HG03520 (cell line): ENCODE data around the gene PCDHGA10.
A peak's percentile ranks its signal among the peaks of the same experiment; 100 is the strongest.
"Not testable (repeated sequence)": the region's sequence is repeated elsewhere in the genome, so short reads cannot be mapped to it uniquely, and the experiment has no call there.

Source experiments
- ATAC-seq: cut with Tn5 transposase; IDR thresholded peaks from one replicate; pipeline ENCODE4 v1.9.1; 2021; ENCODE audit warnings: mild to moderate bottlenecking, moderate library complexity; ENCODE audit not compliant: unreplicated experiment

Gene PCDHGA10

GRCh38 chr5:141392429-141393198 lies 20.2 kb upstream of the PCDHGA10 start, which contains the start of gene PCDHGA8:
TSS of gene PCDHGA8 (plus strand) at chr5:141392633. CDS start at chr5:141392814, 181 bp downstream.
- ATAC-seq = no peak

GRCh38 chr5:141393267-141393666 lies 19.5 kb upstream of the PCDHGA10 start:
- ATAC-seq = no peak

- not testable (repeated sequence) for ATAC-seq
Observed at GRCh38 chr5:141394401-141395187, 18.2 kb upstream of the PCDHGA10 start.

DNA sequence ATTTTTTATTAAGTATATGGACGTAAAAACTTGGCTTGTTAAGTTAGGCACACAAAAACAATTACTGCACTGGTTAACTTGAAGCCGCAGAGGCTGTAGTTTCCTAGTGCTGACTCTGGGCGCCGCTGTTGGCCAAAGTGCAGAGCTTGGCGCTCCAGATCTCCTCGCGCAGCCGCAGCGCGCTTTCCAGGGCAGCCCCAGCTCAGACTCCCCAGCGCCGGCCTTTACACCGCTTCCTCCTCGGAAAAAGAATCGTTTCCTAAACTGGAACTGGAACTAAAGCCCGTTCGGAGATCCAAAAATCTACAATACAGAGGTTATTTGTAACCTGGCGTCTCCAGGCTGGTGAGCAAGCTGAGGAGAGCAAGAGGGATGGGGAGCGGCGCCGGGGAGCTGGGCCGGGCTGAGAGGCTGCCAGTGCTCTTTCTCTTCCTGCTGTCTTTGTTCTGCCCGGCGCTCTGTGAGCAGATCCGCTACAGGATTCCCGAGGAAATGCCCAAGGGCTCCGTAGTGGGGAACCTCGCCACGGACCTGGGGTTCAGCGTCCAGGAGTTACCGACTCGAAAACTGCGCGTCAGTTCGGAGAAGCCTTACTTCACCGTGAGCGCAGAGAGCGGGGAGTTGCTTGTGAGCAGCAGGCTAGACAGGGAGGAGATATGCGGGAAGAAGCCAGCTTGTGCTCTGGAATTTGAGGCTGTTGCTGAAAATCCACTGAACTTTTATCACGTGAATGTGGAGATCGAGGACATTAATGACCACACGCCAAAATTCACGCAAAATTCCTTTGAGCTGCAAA lies 14.8 kb upstream of the PCDHGA10 start, which contains the start of gene PCDHGB5:
PCDHGB5 (plus strand) TSS at position 192 of the 796 bp plus-strand sequence; CDS start at position 373, 181 bp downstream.
- ATAC-seq = peak; percentile 100

DNA sequence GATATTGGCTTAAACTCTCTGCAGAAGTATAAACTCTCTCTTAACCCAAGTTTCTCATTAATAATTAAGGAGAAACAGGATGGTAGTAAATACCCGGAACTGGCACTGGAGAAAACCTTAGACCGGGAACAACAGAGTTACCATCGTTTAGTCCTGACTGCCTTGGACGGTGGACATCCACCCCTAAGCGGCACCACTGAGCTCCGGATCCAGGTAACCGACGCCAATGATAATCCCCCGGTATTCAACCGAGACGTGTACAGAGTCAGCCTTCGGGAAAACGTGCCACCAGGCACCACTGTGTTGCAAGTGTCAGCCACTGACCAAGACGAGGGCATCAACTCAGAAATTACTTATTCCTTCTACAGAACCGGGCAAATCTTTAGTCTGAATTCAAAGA lies 14.2 kb upstream of the PCDHGA10 start:
- ATAC-seq = no peak

- no peak for ATAC-seq
Observed at GRCh38 chr5:141399555-141400258, 13.1 kb upstream of the PCDHGA10 start.

DNA sequence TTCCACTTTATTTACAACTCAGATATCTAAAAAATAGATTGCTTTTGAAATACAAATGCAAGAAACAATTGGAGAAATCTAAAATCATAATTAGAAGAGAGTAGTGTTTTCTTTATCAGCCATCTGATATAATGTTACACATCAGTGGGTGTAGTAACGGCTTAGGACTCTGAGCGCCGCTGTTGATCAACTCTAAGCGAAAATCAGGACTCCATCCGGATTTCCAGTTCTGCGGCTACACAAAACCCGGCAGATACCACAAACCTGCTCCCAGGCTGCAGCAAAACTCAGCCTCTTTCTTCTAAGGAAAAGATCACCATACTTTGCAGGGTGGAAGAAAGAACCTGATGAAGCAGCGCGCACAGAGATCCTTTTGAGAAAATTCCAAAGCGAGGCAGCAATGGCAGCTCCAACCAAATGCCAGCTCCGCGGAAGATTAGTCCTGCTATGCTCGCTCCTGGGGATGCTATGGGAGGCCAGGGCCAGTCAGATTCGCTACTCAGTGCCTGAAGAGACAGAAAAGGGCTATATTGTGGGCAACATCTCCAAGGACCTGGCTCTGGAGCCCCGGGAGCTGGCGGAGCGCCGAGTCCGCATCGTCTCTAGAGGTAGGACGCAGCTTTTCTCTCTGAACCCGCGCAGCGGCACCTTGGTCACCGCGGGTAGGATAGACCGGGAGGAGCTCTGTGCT lies 10.1 kb upstream of the PCDHGA10 start, which contains the start of gene PCDHGA9:
PCDHGA9 (plus strand) TSS at position 226 of the 691 bp plus-strand sequence; CDS start at position 401, 175 bp downstream.
- no peak for ATAC-seq

DNA sequence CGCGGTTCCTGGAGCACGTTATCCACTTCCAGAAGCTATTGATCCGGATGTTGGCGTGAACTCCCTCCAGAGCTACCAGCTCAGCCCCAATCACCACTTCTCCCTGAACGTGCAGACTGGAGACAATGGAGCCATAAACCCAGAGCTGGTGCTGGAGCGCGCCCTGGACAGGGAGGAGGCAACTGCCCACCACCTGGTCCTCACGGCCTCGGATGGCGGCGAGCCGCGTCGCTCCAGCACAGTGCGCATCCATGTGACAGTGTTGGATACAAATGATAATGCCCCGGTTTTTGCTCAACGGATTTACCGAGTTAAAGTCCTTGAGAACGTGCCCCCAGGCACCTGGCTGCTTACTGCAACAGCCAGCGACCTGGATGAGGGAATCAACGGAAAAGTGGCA lies 9.4 kb upstream of the PCDHGA10 start:
- no peak for ATAC-seq

DNA sequence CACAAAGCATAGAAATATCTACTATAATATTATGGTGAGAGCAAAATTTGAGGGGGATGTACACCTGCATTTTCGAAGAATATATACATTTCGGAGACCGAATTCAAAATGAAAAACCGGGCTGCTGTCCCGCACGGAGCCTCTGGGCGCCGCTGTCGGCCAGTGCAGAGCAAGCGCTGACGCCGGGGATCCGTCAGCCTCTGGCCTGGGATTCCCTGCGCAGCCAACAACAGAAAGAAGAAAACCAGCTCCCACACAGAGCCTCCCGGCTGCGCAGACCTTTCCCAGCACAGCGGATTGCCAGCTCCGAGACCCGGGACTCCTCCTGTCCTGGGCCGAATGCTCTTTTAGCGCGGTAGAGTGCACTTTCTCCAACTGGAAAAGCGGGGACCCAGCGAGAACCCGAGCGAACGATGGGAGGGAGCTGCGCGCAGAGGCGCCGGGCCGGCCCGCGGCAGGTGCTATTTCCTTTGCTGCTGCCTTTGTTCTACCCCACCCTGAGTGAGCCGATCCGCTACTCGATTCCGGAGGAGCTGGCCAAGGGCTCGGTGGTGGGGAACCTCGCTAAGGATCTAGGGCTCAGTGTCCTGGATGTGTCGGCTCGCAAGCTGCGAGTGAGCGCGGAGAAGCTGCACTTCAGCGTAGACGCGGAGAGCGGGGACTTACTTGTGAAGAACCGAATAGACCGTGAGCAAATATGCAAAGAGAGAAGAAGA lies 4.8 kb upstream of the PCDHGA10 start, which contains the start of gene PCDHGB6:
PCDHGB6 (plus strand) TSS at position 232 of the 716 bp plus-strand sequence; CDS start at position 414, 182 bp downstream.
- ATAC-seq = not testable (repeated sequence)

- ATAC-seq = no peak
Observed at GRCh38 chr5:141409598-141410306, 3.0 kb upstream of the PCDHGA10 start.

DNA sequence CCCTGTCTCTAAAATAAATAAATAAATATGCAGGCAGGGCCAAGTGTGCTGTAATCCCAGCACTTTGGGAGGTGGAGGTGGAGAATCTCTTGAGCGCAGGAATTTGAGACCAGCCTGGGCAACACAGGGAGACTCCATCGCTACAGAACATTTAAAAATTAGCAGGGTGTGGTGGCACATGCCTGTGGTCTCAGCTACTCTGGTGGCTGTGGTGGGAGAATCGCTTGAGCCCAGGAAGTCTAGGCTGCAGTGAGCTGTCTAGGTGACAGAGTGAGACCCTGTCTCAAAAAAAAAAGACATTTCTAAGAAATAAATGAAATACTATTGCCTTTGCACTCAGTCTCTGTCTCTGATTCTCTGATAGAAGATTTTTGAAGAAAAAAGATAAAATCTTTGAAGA lies 1.2 kb upstream of the PCDHGA10 start:
- ATAC-seq = no peak

DNA sequence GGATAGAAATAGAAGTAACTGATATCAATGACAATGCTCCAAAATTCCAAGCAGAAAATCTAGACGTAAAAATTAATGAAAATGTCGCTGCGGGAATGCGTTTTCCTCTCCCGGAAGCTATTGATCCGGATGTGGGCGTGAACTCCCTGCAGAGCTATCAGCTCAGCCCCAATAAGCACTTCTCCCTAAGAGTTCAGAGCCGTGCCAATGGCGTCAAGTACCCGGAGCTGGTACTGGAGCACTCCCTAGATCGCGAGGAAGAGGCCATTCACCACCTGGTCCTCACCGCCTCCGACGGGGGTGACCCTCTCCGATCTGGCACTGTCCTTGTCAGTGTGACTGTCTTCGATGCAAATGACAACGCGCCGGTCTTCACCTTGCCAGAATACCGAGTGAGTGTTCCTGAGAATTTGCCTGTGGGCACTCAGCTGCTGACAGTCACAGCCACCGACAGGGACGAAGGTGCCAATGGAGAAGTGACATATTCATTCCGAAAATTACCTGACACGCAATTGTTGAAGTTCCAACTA lies 818 bp downstream of the PCDHGA10 start:
- no peak for ATAC-seq

DNA sequence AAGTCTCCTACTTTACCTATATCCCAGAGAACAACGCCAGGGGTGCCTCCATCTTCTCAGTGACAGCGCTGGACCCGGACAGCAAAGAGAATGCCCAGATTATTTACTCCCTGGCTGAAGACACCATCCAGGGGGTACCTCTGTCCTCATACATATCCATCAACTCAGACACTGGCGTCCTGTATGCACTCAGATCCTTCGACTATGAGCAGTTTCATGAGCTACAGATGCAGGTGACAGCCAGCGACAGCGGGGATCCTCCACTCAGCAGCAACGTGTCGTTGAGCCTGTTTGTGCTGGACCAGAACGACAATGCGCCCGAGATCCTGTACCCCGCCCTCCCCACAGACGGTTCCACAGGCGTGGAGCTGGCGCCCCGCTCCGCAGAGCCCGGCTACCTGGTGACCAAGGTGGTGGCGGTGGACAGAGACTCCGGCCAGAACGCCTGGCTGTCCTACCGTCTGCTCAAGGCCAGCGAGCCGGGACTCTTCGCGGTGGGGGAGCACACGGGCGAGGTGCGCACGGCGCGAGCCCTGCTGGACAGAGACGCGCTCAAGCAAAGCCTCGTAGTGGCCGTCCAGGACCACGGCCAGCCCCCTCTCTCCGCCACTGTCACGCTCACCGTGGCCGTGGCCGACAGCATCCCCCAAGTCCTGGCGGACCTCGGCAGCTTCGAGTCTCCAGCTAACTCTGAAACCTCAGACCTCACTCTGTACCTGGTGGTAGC lies 1.9 kb downstream of the PCDHGA10 start:
- not testable (repeated sequence) for ATAC-seq

DNA sequence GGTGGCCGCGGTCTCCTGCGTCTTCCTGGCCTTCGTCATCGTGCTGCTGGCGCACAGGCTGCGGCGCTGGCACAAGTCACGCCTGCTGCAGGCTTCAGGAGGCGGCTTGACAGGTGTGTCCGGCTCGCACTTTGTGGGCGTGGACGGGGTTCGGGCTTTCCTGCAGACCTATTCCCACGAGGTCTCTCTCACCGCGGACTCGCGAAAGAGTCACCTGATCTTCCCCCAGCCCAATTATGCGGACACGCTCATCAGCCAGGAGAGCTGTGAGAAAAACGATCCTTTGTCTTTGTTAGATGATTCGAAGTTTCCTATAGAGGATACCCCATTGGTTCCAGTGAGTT lies 2.5 kb downstream of the PCDHGA10 start:
- ATAC-seq = not testable (repeated sequence)

DNA sequence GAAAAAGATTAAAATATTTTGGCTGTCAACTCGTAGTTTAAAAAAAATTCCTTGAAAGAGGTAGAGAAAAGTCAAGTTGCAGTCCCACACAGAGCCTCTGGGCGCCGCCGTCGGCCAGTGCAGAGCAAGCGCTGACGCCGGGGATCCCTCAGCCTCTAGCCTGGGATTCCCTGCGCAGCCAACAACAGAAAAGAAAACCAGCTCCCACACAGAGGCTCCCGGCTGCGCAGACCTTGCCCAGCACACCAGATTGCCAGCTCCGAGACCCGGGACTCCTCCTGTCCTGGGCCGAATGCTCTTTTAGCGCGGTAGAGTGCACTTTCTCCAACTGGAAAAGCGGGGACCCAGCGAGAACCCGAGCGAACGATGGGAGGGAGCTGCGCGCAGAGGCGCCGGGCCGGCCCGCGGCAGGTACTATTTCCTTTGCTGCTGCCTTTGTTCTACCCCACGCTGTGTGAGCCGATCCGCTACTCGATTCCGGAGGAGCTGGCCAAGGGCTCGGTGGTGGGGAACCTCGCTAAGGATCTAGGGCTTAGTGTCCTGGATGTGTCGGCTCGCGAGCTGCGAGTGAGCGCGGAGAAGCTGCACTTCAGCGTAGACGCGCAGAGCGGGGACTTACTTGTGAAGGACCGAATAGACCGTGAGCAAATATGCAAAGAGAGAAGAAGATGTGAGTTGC lies 4.8 kb downstream of the PCDHGA10 start, which contains the start of gene PCDHGB7:
PCDHGB7 (plus strand) TSS at position 184 of the 679 bp plus-strand sequence; CDS start at position 367, 183 bp downstream.
- ATAC-seq = peak; percentile 74

DNA sequence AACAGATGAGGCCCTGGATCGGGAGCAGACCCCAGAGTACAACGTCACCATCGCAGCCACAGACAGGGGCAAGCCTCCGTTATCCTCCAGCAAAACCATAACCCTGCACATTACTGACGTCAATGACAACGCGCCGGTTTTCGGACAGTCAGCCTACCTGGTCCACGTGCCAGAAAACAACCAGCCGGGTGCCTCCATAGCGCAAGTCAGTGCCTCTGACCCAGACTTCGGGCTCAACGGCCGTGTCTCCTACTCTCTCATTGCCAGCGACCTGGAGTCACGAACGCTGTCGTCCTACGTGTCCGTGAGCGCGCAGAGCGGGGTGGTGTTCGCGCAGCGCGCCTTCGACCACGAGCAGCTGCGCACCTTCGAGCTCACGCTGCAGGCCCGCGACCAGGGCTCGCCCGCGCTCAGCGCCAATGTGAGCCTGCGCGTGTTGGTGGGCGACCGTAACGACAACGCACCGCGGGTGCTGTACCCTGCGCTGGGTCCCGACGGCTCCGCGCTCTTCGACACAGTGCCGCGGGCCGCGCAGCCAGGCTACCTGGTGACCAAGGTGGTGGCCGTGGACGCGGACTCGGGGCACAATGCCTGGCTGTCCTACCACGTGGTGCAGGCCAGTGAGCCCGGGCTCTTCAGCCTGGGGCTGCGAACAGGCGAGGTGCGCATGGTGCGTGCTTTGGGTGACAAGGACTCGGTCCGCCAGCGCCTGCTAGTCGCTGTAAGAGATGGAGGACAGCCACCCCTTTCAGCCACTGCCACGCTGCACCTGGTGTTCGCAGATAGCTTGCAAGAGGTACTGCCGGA lies 6.5 kb downstream of the PCDHGA10 start:
- ATAC-seq = no peak
